ENCODE results near the gene AGBL3. TPM values are rescaled to one million over a fixed set of nuclear protein-coding genes. Genes with fewer than 3 reads are reported as not detected.

Gene AGBL3
- total and polyA plus RNA-seq, 2 experiments from 2014 or later = 3.2 to 5.6 TPM

DNA sequence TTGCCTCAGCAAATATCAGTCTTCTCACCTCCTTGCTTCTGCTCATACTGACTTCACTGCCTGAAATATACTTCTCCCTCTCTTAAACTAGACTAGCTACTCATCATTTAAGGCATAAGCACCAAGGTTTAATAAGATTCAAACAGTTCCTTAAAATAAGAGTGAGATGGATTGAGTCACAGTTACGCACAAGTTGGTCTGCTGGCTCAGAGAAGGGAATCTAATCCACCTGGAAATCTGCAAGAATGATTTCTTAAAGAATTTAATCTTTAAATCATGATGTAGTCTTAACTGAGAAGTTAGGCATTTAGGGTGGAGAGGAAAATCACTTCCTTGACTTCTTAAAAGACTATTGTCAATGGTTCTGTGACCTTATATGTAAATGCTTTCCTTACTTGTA lies 105.4 kb downstream of the AGBL3 start (continued):
- TF ChIP-seq, protein P1, sequence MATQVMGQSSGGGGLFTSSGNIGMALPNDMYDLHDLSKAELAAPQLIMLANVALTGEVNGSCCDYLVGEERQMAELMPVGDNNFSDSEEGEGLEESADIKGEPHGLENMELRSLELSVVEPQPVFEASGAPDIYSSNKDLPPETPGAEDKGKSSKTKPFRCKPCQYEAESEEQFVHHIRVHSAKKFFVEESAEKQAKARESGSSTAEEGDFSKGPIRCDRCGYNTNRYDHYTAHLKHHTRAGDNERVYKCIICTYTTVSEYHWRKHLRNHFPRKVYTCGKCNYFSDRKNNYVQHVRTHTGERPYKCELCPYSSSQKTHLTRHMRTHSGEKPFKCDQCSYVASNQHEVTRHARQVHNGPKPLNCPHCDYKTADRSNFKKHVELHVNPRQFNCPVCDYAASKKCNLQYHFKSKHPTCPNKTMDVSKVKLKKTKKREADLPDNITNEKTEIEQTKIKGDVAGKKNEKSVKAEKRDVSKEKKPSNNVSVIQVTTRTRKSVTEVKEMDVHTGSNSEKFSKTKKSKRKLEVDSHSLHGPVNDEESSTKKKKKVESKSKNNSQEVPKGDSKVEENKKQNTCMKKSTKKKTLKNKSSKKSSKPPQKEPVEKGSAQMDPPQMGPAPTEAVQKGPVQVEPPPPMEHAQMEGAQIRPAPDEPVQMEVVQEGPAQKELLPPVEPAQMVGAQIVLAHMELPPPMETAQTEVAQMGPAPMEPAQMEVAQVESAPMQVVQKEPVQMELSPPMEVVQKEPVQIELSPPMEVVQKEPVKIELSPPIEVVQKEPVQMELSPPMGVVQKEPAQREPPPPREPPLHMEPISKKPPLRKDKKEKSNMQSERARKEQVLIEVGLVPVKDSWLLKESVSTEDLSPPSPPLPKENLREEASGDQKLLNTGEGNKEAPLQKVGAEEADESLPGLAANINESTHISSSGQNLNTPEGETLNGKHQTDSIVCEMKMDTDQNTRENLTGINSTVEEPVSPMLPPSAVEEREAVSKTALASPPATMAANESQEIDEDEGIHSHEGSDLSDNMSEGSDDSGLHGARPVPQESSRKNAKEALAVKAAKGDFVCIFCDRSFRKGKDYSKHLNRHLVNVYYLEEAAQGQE (IDR thresholded peaks at IDR 0.05; ENCODE audit: unreplicated experiment) = no peak
- no peak for TF ChIP-seq STAT1 (IDR thresholded peaks at IDR 0.05; ENCODE audit: unreplicated experiment)
- no peak for TF ChIP-seq ZNF114 (CRISPR knock-in tag; IDR thresholded peaks at IDR 0.05)
- TF ChIP-seq EZH2 (IDR thresholded peaks at IDR 0.05; ENCODE audit: low read depth, unreplicated experiment) = no peak

DNA sequence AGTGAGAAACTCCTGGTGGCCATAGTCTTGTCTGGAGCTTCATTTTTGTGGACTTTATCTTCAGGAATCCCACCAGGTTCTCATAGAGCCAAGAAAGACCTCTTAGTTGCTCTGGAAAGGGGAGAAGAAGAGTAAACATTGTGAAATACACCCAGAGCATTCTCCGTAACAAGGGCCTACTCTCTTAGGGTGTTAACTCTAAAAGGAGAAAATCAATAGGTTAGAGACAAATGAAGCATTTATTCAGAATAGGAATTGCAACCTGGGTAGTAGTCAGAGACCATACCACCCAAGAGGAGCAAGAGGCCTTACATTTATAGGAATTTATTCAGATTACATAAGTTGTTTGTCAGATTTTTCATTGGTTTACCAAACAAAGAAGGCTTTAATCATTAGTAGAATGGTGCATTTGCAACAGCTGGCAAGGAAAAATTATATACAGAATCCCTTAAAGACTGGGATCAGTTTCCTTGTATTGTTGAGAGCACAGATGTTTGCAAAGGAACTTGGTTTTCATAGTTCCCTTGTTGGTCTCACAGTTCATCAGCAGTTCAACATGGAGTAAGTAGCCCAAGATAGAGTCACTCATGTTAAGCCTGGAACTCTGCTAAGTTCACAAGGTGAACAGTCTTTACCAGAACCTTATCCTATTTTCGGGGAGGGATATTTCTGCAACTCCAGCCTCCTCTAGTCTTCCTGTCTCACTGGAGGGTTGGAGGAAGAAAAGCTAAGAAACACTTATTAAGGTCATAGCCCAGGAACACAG lies 108.3 kb downstream of the AGBL3 start:
- Histone ChIP-seq H3K9me2 (ENCODE audit: insufficient read depth) (no peaks in the 10 kb centered on the region), H3K27me3 (ENCODE audit: insufficient read depth) (no peaks in the 10 kb centered on the region), H3K36me3 (ENCODE audit: insufficient read depth) (no peaks in the 10 kb centered on the region), H3K27ac (ENCODE audit: low read depth) (no peak overlapping the region), H3K4me1 (ENCODE audit: insufficient read depth) (no peaks in the 10 kb centered on the region), H3K79me2 (replicated peaks; ENCODE audit: insufficient read depth) (no peaks in the 10 kb centered on the region), H3K4me2 (no peak overlapping the region), H3K4me3 (no peak overlapping the region), H2AFZ (peak overlapping the region; percentile 49; the same call in 1 of the 2 replicates), H3F3A (replicated peaks; ENCODE audit: low read depth) (no peaks in the 10 kb centered on the region), H4K20me1 (replicated peaks; ENCODE audit: insufficient read depth) (no peaks in the 10 kb centered on the region)
- ATAC-seq = no peak
- H3K4me3 Mint-ChIP-seq = no peak overlapping the region
- no peak overlapping the region for H3K27ac Mint-ChIP-seq
- H3K36me3 Mint-ChIP-seq (ENCODE audit: low read depth) = no peaks in the 10 kb centered on the region
- peaks cover 6% of the 10 kb centered on the region for H3K4me1 Mint-ChIP-seq
- DNase-seq (ENCODE audit: low spot score) = no peak
- no peaks in the 10 kb centered on the region for H3K27me3 Mint-ChIP-seq (ENCODE audit: insufficient read depth, low read depth, poor library complexity)
- no peaks in the 10 kb centered on the region for H3K9me3 Mint-ChIP-seq
- TF ChIP-seq, protein P2, sequence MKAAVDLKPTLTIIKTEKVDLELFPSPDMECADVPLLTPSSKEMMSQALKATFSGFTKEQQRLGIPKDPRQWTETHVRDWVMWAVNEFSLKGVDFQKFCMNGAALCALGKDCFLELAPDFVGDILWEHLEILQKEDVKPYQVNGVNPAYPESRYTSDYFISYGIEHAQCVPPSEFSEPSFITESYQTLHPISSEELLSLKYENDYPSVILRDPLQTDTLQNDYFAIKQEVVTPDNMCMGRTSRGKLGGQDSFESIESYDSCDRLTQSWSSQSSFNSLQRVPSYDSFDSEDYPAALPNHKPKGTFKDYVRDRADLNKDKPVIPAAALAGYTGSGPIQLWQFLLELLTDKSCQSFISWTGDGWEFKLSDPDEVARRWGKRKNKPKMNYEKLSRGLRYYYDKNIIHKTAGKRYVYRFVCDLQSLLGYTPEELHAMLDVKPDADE (IDR thresholded peaks at IDR 0.05) = no peak
- TF ChIP-seq, protein P1 (IDR thresholded peaks at IDR 0.05; ENCODE audit: unreplicated experiment) = no peak
- TF ChIP-seq ZNF114 (CRISPR knock-in tag; IDR thresholded peaks at IDR 0.05) (no peak), POLR2AphosphoS5 (IDR thresholded peaks at IDR 0.05; ENCODE audit: low read depth) (no peak), CREB1 (CRISPR knock-in tag; IDR thresholded peaks at IDR 0.05; ENCODE audit: low read depth) (no peak), JUNB (IDR thresholded peaks at IDR 0.05; ENCODE audit: unreplicated experiment) (no peak)
- TF ChIP-seq, protein P3, sequence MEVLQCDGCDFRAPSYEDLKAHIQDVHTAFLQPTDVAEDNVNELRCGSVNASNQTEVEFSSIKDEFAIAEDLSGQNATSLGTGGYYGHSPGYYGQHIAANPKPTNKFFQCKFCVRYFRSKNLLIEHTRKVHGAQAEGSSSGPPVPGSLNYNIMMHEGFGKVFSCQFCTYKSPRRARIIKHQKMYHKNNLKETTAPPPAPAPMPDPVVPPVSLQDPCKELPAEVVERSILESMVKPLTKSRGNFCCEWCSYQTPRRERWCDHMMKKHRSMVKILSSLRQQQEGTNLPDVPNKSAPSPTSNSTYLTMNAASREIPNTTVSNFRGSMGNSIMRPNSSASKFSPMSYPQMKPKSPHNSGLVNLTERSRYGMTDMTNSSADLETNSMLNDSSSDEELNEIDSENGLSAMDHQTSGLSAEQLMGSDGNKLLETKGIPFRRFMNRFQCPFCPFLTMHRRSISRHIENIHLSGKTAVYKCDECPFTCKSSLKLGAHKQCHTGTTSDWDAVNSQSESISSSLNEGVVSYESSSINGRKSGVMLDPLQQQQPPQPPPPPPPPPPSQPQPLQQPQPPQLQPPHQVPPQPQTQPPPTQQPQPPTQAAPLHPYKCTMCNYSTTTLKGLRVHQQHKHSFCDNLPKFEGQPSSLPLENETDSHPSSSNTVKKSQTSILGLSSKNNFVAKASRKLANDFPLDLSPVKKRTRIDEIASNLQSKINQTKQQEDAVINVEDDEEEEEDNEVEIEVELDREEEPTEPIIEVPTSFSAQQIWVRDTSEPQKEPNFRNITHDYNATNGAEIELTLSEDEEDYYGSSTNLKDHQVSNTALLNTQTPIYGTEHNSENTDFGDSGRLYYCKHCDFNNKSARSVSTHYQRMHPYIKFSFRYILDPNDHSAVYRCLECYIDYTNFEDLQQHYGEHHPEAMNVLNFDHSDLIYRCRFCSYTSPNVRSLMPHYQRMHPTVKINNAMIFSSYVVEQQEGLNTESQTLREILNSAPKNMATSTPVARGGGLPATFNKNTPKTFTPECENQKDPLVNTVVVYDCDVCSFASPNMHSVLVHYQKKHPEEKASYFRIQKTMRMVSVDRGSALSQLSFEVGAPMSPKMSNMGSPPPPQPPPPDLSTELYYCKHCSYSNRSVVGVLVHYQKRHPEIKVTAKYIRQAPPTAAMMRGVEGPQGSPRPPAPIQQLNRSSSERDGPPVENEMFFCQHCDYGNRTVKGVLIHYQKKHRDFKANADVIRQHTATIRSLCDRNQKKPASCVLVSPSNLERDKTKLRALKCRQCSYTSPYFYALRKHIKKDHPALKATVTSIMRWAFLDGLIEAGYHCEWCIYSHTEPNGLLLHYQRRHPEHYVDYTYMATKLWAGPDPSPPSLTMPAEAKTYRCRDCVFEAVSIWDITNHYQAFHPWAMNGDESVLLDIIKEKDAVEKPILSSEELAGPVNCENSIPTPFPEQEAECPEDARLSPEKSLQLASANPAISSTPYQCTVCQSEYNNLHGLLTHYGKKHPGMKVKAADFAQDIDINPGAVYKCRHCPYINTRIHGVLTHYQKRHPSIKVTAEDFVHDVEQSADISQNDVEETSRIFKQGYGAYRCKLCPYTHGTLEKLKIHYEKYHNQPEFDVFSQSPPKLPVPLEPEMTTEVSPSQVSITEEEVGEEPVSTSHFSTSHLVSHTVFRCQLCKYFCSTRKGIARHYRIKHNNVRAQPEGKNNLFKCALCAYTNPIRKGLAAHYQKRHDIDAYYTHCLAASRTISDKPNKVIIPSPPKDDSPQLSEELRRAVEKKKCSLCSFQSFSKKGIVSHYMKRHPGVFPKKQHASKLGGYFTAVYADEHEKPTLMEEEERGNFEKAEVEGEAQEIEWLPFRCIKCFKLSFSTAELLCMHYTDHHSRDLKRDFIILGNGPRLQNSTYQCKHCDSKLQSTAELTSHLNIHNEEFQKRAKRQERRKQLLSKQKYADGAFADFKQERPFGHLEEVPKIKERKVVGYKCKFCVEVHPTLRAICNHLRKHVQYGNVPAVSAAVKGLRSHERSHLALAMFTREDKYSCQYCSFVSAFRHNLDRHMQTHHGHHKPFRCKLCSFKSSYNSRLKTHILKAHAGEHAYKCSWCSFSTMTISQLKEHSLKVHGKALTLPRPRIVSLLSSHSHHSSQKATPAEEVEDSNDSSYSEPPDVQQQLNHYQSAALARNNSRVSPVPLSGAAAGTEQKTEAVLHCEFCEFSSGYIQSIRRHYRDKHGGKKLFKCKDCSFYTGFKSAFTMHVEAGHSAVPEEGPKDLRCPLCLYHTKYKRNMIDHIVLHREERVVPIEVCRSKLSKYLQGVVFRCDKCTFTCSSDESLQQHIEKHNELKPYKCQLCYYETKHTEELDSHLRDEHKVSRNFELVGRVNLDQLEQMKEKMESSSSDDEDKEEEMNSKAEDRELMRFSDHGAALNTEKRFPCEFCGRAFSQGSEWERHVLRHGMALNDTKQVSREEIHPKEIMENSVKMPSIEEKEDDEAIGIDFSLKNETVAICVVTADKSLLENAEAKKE (CRISPR knock-in tag; IDR thresholded peaks at IDR 0.05) = no peak
